ENCODE results near the gene SMIM15. TPM values are rescaled to one million over a fixed set of nuclear protein-coding genes. Genes with fewer than 3 reads are reported as not detected.

The SMIM15 gene
- total and polyA plus RNA-seq, 9 donors = 17.6 to 59.3 (median 42.2) TPM

- Histone ChIP-seq H3K4me3 (no peak overlapping the region), H3K9me3 (no peaks in the 10 kb centered on the region), H3K36me3 (no peaks in the 10 kb centered on the region), H3K27me3 (no peaks in the 10 kb centered on the region), H3K4me1 (ENCODE audit: insufficient read depth) (no peaks in the 10 kb centered on the region), H3K27ac (no peak overlapping the region)
- intact Hi-C loops (cut with DNase I) = no loop called here
- TF ChIP-seq, protein P1, sequence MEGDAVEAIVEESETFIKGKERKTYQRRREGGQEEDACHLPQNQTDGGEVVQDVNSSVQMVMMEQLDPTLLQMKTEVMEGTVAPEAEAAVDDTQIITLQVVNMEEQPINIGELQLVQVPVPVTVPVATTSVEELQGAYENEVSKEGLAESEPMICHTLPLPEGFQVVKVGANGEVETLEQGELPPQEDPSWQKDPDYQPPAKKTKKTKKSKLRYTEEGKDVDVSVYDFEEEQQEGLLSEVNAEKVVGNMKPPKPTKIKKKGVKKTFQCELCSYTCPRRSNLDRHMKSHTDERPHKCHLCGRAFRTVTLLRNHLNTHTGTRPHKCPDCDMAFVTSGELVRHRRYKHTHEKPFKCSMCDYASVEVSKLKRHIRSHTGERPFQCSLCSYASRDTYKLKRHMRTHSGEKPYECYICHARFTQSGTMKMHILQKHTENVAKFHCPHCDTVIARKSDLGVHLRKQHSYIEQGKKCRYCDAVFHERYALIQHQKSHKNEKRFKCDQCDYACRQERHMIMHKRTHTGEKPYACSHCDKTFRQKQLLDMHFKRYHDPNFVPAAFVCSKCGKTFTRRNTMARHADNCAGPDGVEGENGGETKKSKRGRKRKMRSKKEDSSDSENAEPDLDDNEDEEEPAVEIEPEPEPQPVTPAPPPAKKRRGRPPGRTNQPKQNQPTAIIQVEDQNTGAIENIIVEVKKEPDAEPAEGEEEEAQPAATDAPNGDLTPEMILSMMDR (IDR thresholded peaks at IDR 0.05) = no peak
- no peak for DNase-seq
Observed at GRCh38 chr5:61148515-61148914, 13.8 kb downstream of the SMIM15 start.

DNA sequence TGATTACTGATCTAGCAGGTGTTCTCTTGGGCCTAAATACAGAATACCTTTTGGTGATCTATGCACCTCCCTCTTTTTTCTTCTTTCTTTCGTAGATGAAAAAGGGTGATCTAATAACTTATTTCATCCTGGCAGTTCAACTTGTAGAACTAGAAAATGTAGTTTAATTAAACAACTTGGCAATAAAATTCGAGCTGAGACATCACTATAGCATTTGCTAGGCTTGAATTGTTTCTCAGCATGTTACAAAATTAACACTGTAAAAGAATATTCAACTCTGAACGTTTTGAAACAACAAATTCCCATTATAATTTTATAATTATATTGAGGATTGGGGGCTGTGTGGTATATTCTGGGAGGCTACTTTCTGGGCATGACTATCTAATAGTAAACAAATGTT is 19.5 kb downstream of the SMIM15 start:
- TF ChIP-seq, protein P1 (IDR thresholded peaks at IDR 0.05) = no peak
- TF ChIP-seq EP300 (IDR thresholded peaks at IDR 0.05) (no peak), POLR2A (IDR thresholded peaks at IDR 0.05) (no peak)
- H3K4me1 ChIP-seq (ENCODE audit: insufficient read depth) = no peaks in the 10 kb centered on the region
- 68 to 71% (median 69%) methylated on average over 3 of the region's 3 CpGs for WGBS, 3 donors

GRCh38 chr5:61142391-61142790 is 19.9 kb downstream of the SMIM15 start:
- TF ChIP-seq POLR2A (IDR thresholded peaks at IDR 0.05) = no peak
- TF ChIP-seq EP300 (IDR thresholded peaks at IDR 0.05) = no peak
- DNase-seq = no peak
- Histone ChIP-seq H3K27me3 (no peaks in the 10 kb centered on the region), H3K4me3 (no peak overlapping the region), H3K9me3 (no peaks in the 10 kb centered on the region), H3K27ac (no peak overlapping the region), H3K36me3 (no peaks in the 10 kb centered on the region), H3K4me1 (ENCODE audit: insufficient read depth) (no peaks in the 10 kb centered on the region)
- intact Hi-C loops (cut with DNase I) = no loop called here
- 93 to 99% (median 96%) methylated on average over 1 of the region's 1 CpG for WGBS, 3 donors

More for the DNA sequence above, 19.5 kb downstream of the SMIM15 start:
- Histone ChIP-seq H3K4me3 (no peak overlapping the region), H3K27ac (no peak overlapping the region), H3K27me3 (no peaks in the 10 kb centered on the region), H3K36me3 (no peaks in the 10 kb centered on the region), H3K9me3 (no peaks in the 10 kb centered on the region)
- no peak for DNase-seq
- intact Hi-C loops (cut with DNase I) = no loop called here

- H3K9me3 ChIP-seq = no peaks in the 10 kb centered on the region
- no peaks in the 10 kb centered on the region for H3K36me3 ChIP-seq
- no peaks in the 10 kb centered on the region for H3K4me1 ChIP-seq (ENCODE audit: insufficient read depth)
- H3K27ac ChIP-seq = no peak overlapping the region
- no peak for DNase-seq
- H3K4me3 ChIP-seq = no peak overlapping the region
- intact Hi-C loops (cut with DNase I) = no loop called here
- 53 to 64% (median 57%) methylated on average over 1 of the region's 1 CpG for WGBS, 3 donors
- H3K27me3 ChIP-seq = no peaks in the 10 kb centered on the region
- no peak for TF ChIP-seq EP300 (IDR thresholded peaks at IDR 0.05)
- TF ChIP-seq, protein P1 (IDR thresholded peaks at IDR 0.05) = no peak
- TF ChIP-seq POLR2A (IDR thresholded peaks at IDR 0.05) = no peak
Observed at GRCh38 chr5:61141801-61142200, 20.5 kb downstream of the SMIM15 start.

GRCh38 chr5:61139931-61140330 is 22.3 kb downstream of the SMIM15 start:
- WGBS, 3 donors = 91 to 97% (median 96%) methylated on average over 4 of the region's 4 CpGs
- Histone ChIP-seq H3K4me3 (no peak overlapping the region), H3K27me3 (no peaks in the 10 kb centered on the region), H3K36me3 (no peaks in the 10 kb centered on the region), H3K9me3 (no peaks in the 10 kb centered on the region), H3K4me1 (ENCODE audit: insufficient read depth) (no peaks in the 10 kb centered on the region), H3K27ac (no peak overlapping the region)
- intact Hi-C loops (cut with DNase I) = no loop called here
- no peak for TF ChIP-seq EP300 (IDR thresholded peaks at IDR 0.05)
- TF ChIP-seq, protein P1 (IDR thresholded peaks at IDR 0.05) = no peak
- TF ChIP-seq POLR2A (IDR thresholded peaks at IDR 0.05) = no peak
- no peak for DNase-seq

Measured in ovary (tissue), 9 donors.